ENCODE results near the gene GPD1.

DNA sequence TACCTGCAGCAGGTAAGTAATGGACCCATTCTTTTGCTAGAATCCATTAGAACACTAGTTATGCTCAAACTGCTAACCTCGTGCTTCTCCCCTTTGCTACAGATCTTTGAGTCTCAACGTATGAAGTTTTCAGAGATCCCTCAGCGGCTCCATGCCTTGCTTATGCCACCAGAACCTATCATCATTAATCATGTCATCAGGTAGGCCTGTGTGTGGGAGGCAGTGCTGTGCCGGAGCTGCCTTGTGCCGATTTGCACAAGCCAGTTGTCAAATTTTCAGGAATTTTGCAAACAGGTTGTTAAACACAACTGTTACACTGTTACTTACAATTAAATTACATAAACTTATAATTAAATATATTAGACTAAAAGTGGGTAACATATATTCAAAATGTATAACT, 13.4 kb upstream of the GPD1 start:
- TF ChIP-seq RAD21 (IDR thresholded peaks at IDR 0.05; ENCODE audit: low read depth) (no peak), CREB1 (IDR thresholded peaks at IDR 0.05; ENCODE audit: low read depth) (no peak), TAF1 (IDR thresholded peaks at IDR 0.05; ENCODE audit: low read depth) (no peak), TEAD4 (IDR thresholded peaks at IDR 0.05) (no peak), FOXM1 (IDR thresholded peaks at IDR 0.05; ENCODE audit: borderline replicate concordance, low read depth) (no peak), EGR1 (IDR thresholded peaks at IDR 0.05) (no peak), YY1 (IDR thresholded peaks at IDR 0.05; ENCODE audit: low read depth) (no peak), EP300 (IDR thresholded peaks at IDR 0.05; ENCODE audit: borderline replicate concordance) (no peak), ZBTB7A (IDR thresholded peaks at IDR 0.05; ENCODE audit: low read depth) (no peak), TCF12 (IDR thresholded peaks at IDR 0.05; ENCODE audit: low read depth) (no peak)
- TF ChIP-seq, protein P1, sequence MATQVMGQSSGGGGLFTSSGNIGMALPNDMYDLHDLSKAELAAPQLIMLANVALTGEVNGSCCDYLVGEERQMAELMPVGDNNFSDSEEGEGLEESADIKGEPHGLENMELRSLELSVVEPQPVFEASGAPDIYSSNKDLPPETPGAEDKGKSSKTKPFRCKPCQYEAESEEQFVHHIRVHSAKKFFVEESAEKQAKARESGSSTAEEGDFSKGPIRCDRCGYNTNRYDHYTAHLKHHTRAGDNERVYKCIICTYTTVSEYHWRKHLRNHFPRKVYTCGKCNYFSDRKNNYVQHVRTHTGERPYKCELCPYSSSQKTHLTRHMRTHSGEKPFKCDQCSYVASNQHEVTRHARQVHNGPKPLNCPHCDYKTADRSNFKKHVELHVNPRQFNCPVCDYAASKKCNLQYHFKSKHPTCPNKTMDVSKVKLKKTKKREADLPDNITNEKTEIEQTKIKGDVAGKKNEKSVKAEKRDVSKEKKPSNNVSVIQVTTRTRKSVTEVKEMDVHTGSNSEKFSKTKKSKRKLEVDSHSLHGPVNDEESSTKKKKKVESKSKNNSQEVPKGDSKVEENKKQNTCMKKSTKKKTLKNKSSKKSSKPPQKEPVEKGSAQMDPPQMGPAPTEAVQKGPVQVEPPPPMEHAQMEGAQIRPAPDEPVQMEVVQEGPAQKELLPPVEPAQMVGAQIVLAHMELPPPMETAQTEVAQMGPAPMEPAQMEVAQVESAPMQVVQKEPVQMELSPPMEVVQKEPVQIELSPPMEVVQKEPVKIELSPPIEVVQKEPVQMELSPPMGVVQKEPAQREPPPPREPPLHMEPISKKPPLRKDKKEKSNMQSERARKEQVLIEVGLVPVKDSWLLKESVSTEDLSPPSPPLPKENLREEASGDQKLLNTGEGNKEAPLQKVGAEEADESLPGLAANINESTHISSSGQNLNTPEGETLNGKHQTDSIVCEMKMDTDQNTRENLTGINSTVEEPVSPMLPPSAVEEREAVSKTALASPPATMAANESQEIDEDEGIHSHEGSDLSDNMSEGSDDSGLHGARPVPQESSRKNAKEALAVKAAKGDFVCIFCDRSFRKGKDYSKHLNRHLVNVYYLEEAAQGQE (IDR thresholded peaks at IDR 0.05; ENCODE audit: low read depth): no peak
- TF ChIP-seq, protein P2, sequence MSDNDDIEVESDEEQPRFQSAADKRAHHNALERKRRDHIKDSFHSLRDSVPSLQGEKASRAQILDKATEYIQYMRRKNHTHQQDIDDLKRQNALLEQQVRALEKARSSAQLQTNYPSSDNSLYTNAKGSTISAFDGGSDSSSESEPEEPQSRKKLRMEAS (IDR thresholded peaks at IDR 0.05): no peak
